GM21717 (cell line): ENCODE results near the gene SLC9A5.
A peak's percentile ranks its signal among the peaks of the same experiment; 100 is the strongest.

Source experiments
- ATAC-seq: cut with Tn5 transposase; IDR thresholded peaks from one replicate; pipeline ENCODE4 v1.9.1; 2021; ENCODE audit warnings: mild to moderate bottlenecking, moderate library complexity; ENCODE audit not compliant: unreplicated experiment

Gene SLC9A5

DNA sequence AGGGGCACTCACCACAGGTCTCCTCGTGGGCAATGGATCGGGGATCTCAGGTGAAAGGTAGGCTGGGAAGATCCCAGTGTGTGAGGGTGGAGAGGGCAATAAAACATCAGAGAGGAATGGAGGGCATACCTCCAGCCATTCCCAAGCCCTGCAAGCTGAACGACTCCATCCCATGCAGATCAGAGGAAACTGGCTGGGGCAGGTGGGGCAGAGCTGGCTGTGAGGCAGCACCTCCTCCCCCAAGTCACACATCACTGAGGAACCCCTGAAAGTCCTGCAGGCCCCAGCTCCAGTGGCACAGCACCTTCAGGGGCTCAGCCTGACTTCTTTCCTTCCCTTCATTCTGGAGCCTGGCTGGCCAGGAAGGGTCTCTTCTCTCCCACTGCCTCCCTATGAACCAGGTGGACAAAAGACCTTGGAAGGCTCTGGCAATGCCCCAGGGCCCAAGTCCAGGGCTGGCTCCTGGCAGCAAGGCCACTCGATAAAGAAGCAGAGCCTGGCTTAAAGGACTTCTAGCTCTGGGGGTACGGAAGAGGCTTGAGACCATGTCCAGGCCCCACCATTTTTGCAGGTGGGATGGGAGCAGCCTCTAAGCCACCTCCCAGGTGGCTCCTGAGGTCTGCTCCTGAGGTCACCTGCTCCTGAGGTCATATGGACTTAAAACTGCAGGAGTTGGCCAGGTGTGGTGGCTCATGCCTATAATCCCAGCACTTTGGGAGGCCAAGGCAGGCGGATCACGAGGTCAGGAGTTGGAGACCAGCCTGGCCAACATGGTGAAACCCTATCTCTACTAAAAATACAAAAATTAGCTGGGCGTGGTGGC, 35.4 kb upstream of the SLC9A5 start:
- no peak for ATAC-seq

DNA sequence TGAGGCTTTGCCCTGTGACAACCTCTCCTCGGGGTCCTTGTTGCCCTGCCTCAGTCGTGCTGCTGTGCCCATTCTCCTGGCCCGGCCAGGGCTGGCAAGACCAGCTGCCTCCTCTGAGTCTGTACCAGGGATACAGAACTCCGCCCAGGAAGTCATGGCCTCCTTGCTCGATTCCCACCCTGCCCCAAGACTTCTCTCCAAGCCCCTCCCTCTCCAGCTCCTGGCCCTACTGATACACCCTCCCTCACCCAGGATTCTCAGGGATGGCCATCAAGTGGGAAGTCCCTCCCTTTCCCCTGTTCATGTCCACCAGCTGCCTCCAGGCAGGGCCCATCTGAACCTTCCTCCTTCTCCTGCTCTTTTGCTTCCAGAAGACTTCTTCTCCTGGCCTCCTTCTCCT, 33.1 kb upstream of the SLC9A5 start:
- no peak for ATAC-seq

DNA sequence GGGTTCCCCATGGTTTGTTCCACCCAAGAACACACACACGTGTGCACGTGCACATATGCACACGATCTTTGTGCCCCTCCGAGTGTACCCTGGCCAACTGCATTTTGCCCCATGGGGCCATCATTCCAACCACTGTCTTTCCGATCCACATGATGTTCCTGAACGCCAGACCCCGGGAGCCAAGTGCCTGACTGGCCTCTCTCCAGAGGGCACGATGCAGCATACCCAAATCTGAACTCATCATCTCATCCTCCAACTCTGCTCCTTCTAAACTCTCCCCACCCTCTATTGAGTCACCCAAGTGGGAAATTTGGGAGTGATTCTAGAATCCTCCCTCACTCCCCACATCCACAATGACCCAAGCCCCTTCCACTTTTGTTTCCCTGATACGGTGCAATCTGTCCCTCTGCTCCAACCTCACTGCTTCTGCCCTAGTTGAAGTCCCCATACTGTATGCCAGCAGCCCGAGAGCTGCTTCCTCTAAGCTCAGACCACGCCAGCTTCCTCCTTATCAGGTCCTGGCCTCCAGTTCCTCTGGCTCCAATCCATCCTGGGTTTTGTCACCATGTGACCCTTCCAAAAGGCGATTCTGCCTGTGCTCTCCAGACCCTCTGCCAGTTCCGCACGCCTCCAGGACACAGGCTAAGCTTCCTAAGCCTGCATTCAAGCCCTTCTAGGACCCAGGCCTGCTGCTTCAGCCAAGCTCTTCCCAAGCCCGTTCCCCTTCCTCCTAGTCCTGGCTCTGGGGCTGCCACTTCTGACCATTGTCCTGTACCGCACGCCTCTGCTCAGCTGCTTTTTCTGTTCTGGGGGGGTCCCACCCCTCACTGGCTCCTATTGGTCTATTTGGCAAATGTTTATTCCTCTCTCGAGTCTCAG, 31.9 kb upstream of the SLC9A5 start:
- ATAC-seq: no peak

DNA sequence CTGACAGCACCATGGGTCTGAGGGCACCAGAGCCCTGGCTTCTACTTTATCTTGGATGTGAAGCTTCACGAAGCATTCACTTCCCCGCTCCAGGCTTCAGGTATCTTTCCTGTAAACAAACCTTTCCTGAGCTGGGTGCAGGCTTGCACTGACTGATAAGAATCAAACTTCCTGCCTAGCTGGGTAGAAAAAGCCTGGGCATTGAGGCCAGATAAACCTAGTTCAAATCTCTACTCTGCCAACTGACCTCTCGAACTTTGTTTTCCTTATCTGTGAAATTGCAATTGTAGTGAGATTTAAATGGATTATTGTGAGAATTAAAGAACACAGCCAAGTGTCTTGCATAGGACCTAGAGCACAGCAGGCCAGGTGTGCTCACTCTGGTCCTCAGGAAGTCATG, 24.8 kb upstream of the SLC9A5 start:
- no peak for ATAC-seq

- ATAC-seq: no peak
These were observed 22.4 kb upstream of the SLC9A5 start for GRCh38 chr16:67226295-67226803.

- peak; percentile 86 for ATAC-seq
These were observed 21.8 kb upstream of the SLC9A5 start, which contains the start of gene TMEM208 for GRCh38 chr16:67226804-67227566. TMEM208 (plus strand) TSS chr16:67227130; CDS start chr16:67227219, 89 bp downstream.

GRCh38 chr16:67227567-67227921, 21.2 kb upstream of the SLC9A5 start:
- ATAC-seq: no peak

DNA sequence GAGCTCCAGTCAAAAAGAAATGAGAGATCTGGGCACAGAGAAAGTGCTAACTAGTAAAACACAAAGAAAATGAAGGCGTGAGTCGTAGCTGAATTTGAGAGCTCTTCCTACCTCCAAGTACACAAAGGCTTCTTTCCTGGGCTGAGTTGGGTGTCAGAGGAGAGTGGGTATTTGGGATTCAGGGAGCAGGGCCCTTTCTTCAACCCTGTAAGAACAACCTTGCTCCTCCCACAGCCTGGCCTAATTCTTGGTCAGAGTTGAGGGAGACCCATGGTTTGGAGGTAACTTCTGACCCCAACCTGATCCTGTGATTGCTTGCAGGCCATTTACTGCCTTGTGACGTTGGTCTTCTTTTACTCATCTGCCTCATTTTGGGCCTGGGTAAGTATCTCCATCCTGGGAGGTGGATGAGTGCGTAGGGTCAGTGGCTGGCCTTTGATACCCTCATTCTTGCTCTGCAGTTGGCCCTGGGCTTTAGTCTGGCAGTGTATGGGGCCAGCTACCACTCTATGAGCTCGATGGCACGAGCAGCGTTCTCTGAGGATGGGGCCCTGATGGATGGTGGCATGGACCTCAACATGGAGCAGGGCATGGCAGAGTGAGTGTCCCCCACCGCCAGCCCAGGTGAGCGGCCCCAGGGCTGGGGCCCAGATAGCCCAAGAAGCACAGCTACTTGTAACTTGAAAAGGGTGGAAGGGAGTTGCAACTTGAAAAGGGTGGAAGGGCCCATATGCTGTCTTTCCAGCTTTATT, 20.6 kb upstream of the SLC9A5 start:
- ATAC-seq: no peak

DNA sequence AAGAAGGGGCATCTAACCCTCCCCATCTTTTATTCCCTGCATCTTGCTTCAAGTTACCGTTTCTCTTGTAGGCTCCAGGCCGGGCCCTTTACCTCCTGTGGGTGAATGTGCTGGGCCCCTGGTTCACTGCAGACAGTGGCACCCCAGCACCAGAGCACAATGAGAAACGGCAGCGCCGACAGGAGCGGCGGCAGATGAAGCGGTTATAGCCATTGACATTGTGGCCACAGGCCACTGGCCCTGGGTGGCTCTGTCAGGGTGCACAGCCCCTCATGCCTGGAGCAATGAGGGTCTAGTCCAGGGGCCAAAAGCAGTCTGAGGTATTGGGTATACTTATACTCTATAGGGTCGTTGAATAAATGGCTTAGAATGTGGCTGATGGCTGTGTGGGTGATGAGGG, 19.9 kb upstream of the SLC9A5 start:
- ATAC-seq: no peak

GRCh38 chr16:67229906-67230808, 18.6 kb upstream of the SLC9A5 start:
- no peak for ATAC-seq

DNA sequence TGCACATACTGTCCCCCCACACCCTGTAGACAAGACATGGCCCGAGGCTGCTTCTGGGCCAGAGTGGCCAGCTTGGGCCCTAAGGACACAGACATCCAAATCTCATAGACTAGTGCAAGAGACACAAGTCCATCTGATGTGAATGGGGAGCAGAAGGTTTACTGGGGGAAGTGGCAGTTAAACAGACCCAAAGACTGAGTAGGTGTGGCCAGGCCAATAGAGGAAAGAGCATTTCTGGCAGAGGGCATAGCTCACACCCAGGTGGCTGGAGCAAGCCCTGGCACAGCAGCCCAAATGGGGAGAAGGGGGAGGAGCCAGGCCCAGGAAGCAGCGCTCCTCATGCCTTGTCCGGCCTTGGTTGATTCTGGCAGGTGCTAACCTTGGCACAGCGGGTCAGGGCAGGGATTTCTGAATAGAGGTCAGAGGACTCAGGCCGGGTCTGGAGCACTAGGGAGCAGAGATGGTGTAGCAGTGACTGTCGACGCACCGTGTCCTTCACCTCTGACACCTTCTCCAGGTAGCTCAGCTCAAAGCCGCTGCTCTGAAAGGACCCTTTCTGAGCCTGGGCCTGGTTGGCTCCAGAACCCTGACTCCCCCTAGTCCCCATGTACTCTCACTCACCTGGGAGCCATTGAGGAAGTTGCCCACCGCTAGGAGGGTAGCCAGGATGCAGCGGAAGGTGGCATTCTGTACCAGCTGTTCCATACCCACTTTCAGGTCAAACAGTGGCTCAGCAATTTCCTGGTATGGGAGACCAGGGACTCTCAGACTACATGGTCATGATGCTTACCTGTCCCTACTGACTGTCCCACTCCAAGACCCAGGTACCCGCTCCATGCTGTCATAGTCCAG, 17.7 kb upstream of the SLC9A5 start:
- no peak for ATAC-seq

DNA sequence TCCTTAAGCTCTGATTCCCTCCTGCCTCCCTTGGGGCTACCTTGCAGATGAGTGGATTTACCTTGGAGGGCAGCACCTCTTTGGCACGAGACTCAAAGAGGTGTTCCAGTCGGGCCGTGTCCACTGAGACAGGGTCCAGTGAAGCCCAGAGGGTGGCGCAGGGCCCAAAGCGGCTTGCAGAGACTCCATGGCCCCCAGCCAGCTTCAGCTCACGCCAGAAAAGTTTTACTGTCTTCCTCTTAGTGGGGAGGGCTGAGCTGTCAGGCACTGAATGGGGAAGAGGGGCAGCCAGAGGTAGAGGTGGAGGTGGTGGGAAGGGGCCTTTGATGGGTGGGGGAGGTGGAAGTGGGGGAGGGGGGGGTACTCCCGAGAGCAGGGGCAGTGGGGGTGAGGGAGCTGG, 15.2 kb upstream of the SLC9A5 start:
- ATAC-seq: no peak

DNA sequence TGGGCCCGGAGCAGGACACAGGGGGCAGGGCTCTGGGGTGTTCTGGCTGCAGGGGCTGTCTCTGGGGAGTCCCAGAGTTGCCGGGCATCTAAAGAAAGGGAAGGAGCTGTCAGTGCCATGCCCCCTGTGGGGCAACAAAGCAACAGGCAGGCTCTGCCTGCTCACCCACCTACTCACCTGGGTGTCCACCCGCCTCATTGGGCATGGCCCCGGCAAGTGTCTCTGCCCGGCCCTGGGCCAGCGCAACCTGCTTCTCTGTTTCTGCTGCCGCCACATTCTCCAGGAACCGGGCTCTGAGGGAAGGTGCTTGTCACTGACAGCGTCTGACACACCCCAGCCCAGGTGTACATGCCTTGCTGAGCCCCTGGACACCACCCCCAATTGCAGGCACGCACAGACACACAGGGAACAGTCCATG, 14.6 kb upstream of the SLC9A5 start:
- no peak for ATAC-seq

DNA sequence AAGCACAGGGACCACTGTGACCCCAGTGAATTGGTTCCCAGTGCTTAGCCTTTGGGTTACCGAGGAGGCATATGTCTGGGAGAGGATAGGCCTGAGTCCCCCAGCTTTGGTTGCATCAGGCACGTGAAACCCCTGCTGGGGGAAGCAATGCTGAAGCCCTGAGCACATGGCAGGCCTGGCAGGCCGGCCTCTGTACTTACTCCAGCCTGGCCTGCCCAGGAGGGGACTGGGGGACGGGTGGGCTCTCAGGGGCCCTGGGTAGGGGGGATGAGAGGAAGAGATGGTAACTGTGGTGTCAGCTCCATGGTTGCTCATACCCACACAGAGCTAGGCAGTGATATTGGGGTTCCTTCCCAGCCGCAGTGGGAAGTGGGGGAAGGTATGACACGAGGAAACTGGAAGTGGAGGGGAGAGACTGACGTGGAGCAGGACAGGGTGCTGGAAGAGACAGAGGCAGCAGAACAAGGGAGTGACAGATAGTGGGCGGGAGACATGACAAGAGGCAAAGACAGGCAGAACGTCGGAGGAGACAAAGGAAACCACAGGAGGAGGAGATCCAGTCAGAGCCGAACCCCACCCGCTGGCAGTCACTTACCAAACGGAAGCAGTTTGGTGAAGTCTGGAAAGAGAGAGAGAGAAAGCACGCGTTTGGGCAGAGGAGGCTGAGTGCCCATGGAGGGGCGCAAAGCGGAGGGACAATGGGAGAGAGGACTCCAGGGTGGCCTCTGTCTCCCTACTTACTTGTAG, 12.8 kb upstream of the SLC9A5 start:
- ATAC-seq: no peak

DNA sequence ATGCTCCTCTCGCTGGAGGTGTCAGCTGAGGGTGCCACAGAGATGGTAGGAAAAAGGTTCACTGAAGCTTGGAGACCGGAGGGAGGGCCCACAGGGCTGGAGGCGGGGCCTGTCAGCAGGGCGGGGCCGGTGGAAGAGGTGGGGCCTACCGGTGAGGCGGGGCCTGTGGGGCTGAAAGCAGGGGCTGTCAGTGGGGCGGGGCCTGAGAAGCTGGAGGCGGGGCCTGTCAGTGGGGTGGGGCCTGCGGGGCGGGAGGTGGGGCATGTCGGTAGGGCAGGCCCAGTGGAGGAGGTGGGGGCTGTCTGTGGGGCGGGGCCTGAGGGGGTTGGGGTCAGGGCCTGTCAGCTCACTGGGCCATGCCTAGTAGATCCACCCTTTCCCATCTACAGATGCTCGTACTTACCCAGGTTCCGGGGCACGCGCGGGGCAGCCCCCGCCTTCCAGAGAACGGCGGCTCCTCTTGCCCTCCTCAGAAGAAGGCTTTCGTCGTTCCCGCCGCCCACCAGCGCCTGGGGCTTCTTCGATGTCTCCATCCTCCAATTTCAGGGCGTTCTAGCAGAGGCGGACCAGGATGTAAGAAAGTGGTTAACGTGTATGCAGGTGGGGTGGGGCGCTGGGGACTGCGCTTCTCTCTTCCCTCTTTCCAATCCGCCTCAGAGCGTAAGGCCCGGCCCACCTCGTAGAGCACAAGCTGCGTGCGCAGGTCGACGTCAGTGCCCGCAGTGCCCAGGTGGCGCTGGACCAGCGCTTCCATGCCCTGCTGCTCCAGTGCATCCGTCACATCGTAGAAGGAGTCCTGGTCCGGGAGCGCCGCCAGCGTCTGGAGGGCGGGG, 12.0 kb upstream of the SLC9A5 start:
- ATAC-seq: no peak

- no peak for ATAC-seq
These were observed 11.1 kb upstream of the SLC9A5 start for GRCh38 chr16:67237396-67238277.
